LoVo (cell line): ENCODE measurements around the gene NAALADL1.
"Not testable (repeated sequence)": the region's sequence is repeated elsewhere in the genome, so short reads cannot be mapped to it uniquely, and the experiment has no call there.

ENCODE experiments used
- DNase-seq: peaks from one replicate; pipeline ENCODE4 v3.0.0-alpha.2; 2016; ENCODE audit warnings: low spot score

The NAALADL1 gene

DNA sequence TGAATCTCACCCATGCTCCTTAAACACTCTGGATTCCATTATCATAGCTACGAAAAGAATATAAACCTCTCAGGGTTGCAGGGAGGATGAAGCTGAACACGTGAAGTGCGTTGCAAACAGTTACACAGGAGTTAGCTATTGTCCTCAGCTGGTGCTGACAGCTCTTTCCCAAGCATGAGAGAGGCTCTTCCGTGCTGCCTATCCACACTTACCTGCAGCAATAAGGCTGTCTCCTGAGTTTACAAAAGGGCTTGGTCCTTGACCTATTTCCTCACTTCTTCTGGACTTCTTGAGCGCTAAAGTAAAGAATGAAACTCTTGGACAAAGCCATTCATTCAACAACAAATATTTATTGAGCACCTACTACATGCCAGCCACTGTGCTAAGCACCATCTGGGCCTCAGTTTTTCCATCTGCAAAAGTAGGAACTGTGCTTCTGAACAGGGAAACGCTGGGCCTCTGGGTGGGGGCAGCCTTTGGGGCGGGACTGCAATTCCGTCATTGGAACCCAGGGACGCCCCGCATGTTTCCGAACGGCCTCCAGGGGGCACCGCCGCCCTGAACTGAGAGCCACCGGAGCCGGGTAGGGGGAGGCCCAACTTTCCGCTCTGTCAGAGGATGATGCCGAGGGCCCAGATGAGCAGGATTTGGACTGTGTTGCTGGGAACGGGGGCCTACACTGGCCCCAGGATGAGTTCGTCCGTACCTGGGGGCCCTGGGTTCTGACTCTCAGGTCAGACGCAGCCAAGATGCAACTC, 45.0 kb downstream of the NAALADL1 start:
- DNase-seq: peak; percentile 85

DNA sequence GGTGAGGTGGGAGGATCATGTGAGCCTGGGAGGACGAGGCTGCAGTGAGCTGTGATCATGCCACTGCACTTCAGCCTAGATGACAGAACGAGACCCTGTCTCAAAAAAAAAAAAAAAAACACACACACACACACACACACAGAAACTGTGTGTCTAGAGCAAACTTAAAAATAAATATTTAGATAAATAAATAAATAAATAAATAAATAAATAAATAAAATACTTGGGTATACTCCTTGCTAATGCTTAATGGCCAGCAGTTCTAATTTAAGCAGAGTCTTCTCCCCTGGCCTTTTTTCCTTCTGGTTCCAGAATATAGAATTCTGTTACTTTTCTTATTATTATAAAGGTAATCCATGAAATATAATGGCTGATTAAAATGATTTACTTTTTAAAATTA, 49.5 kb downstream of the NAALADL1 start:
- DNase-seq: no peak

DNA sequence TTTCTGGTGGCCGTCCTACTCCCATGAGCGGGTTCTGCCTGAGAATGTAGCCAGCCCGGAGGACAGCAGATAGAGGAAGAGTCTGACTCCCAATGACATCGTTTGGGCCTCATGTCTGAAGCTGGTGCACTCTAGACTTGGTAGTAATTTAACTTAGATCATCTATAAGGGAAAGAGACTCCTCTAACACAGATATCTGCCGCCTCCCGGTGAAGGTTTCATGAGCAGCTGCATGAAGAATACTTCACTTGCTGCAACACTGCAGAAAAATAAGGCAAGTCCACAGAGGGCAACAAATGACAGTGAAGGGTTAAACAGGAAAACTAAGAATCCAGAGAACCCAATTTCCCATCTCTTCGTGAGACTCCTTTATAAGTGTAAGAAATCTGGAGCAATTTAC, 50.3 kb downstream of the NAALADL1 start:
- DNase-seq: no peak

DNA sequence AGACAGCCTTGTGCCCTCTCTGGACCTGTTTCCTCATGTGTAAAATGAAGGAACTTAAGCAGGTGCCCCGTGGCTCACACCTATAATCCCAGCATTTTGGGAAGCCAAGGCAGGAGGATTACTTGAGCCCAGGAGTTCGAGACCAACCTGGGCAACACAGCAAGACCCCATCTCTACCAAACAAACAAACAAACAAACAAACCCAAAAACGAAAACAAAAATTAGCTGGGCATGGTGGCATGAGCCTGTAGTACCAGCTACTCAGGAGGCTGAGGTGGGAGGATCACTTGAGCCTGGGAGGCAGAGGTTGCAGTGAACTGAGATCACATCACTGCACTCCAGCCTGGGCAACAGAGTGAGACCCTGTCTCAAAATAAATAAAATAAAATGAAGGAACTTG, 54.4 kb downstream of the NAALADL1 start:
- DNase-seq: not testable (repeated sequence)

DNA sequence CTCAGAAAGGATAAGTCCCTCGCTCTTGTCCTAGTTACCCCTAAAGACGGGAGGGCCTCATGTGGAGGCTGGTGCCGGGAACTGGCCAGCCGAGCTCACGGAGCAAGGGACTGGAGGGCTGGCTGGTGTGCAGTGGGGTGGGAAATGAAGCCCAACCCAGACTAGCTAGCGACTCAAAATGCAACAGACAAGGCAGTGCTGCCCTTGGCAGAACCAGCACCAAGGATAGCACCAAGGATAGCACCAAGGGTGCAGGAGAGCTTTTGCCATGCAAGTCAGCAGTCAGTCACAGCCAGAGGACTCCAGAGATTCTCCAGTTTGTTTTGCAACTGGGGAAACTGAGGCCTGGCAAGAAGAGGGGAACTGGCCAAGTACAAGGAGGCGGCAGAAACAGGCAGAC, 55.1 kb downstream of the NAALADL1 start:
- DNase-seq: no peak

DNA sequence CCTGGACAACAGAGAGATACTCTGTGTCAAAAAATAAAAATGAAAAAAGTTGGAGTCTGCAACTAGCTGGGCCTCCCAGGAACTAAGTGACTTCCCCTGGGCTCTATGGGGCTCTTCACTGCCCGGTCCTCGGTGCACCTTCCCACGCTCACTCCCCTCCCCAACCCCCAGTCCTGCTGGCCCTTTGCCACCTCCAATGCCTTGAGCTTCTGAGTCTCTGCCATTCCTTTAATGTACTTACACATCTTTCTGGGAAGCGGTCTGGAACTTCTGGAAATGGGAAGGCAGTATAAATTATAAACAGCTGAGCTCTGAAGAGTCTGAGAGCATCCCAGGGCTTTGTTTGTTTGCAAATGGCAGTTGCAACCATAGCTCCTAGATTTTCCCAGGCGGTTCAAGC, 55.6 kb downstream of the NAALADL1 start:
- DNase-seq: no peak

DNA sequence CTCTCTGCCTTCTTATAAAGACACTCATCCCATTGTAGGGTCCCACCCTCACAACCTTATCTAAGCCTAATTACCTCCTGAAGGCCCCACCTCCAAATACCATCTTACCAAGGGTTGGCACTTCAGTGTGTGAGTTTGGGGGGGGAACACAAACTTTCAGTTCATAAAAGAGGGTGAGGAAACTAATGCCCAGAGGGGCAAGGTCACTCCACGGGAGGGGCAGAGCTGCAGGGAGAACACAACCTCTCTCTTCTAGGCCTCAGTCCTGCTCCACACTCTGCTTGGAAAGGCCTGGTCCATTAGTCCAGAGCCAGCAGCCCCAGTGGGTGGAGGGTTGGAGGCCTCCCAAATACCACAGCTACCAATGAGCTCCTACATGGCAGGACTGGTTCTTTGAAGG, 58.9 kb downstream of the NAALADL1 start:
- no peak for DNase-seq

DNA sequence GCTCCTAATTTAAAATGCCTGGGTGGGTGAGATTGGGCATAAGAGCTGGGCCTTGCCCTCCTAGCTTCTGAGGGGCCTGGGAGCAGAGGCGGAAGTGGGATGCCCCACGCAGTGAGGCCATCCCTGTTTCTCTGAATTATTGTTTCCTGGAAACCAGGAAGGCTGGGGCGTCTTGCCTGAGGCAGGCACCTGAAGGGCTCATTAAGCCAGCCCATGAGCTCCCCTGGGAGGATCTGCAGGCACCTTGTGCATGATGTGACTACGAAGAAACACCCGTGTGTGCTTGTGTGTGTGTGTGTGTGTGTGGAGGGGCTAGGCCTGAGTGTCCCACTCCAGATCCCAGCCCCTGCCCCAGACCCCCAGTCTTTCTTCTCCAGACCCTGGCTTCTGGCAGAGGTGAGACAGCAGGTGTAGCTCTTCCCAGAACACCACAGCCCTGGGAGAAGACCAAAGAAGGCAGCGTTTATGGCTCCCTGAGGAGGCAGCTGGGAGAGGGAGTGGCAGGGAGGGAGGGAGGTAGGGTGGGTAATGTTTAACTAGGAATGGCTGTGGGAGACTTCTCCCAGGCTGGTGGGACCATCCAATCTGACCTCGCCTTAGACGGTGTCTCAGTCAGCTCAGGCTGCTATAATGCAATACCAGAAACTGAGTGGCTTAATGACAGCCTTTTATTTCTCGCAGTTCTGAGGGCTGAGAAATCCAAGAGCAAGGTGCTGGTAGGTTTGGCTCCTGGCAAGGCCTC, 59.5 kb downstream of the NAALADL1 start:
- DNase-seq: peak; percentile 83

DNA sequence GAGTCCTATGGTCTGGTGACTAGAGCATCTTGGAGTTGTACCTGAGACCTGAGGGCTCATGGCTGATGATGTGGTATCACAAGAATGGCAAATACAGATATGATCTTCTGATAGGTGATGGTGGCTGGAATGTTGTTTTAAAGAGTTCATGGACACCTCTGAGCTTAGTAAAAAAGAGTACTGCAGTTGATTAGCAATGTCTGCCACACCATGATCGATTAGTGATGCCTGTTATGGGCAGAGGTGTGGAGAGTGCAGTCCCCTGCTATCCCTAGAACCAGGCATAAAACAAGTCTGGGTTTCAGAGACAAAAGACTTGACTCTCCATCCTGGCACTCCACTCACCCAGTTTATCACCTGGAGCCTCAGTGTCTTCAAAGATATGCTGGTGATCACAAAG, 60.2 kb downstream of the NAALADL1 start:
- DNase-seq: peak; percentile 21

DNA sequence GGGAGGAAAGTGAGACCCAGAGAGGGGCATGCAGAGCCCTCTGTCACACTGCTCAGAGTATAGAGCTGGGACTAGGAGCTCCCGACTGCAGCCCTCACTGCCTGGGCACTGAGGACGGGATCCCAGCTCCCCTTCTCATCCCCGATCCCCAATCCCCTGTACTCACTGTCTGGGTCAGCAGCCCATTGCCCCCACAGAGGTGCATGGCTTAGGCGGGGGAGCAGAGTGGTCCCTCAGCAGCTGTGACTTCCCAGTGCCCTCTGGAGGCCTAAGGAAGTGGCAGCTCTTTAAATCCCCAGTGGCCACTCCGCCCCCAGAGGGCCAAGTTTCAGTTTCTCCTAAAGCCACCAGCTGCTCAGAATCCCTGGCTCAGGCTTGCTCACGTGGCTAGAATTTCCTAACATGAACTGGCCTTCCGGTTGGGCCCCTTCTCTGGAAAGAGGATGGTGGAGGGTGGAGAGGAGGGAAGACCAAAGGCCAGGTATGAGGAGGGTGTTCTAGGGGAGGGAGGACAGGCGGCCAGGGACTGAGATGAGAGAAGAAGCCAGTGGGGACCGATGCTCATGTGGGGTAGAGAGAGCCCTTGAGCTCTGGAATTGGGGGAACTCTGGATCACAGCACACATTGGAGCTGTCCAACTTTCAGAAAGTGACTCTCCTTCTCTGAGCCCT, 61.5 kb downstream of the NAALADL1 start, which contains the start of gene BATF2:
TSS of gene BATF2 (minus strand) at position 262 of the 671 bp plus-strand sequence. CDS start at position 205, 57 bp downstream.
- DNase-seq: peak; percentile 77

DNA sequence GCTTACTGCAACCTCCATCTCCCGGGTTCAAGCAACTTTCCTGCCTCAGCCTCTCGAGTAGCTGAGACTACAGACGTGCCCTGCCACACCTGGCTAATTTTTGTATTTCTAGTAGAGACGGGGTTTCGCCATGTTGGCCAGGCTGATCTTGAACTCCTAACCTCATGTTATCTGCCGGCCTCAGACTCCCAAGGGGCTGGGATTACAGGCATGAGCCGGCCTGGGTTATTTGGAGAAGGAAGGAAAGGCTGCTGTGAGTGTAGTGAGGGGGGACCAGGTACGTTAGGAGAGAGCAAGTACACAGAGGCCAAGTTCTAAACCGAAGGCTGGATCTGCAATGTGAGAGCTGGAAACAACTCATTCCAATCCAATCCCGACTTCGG, 62.0 kb downstream of the NAALADL1 start:
- DNase-seq: peak; percentile 1
